K562 (cell line): ENCODE data around the gene HAUS1. TPM values are rescaled to one million over a fixed set of nuclear protein-coding genes. Genes with fewer than 3 reads are reported as not detected.
A peak's percentile ranks its signal among the peaks of the same experiment; 100 is the strongest.

Source experiments
- ARID4B ChIP-seq: sonication (generic); formaldehyde crosslinking; IDR thresholded peaks from 2 replicates; pipeline ENCODE4 v1.8.0; 2022; ENCODE audit warnings: mild to moderate bottlenecking, missing genetic modification reagents
- CREB1 ChIP-seq, 2 experiments: sonication (generic) in 1 of 2; formaldehyde crosslinking in 1 of 2; IDR thresholded peaks; 2 replicates each; pipeline versions ENCODE4 v1.6.1 to v1.8.0; 2012 to 2022; ENCODE audit warnings: inconsistent platforms in 1 of 2, mild to moderate bottlenecking in 1 of 2, missing genetic modification reagents in 1 of 2, moderate library complexity in 1 of 2
- EGR1 ChIP-seq: fragments of 450-650 bp; conservative IDR thresholded peaks from 2 replicates; pipeline ENCODE4 v1.6.1; 2017; ENCODE audit warnings: mild to moderate bottlenecking
- ETV1 ChIP-seq: fragments of 450-650 bp; conservative IDR thresholded peaks from 2 replicates; pipeline ENCODE4 v1.6.1; 2016; ENCODE audit warnings: missing genetic modification characterization, control low read depth, low read depth, missing compliant biosample characterization
- ETV5 ChIP-seq: sonication (generic); formaldehyde crosslinking; IDR thresholded peaks from 2 replicates; pipeline ENCODE4 v1.4.0; 2020; ENCODE audit warnings: low read depth, mild to moderate bottlenecking, missing genetic modification reagents
- KAT2B ChIP-seq: IDR thresholded peaks from one replicate; pipeline ENCODE4 v1.6.1; 2012; ENCODE audit warnings: low read depth, mild to moderate bottlenecking, control low read depth, inconsistent platforms, low read length, moderate library complexity
- KHSRP ChIP-seq: fragments of 450-650 bp; IDR thresholded peaks from 2 replicates; pipeline ENCODE4 v1.6.1; 2017
- LCOR ChIP-seq: sonication (generic); formaldehyde crosslinking; IDR thresholded peaks from 2 replicates; pipeline ENCODE4 v1.8.0; 2022; ENCODE audit warnings: mild to moderate bottlenecking, missing genetic modification reagents
- MBD2 ChIP-seq: sonication (generic); IDR thresholded peaks from 2 replicates; pipeline ENCODE4 v1.6.1; 2016; ENCODE audit warnings: low read depth, borderline replicate concordance
- MEF2D ChIP-seq: conservative IDR thresholded peaks from 2 replicates; pipeline ENCODE4 v1.6.1; 2016; ENCODE audit warnings: low read depth, missing genetic modification characterization, missing compliant biosample characterization
- MITF ChIP-seq: IDR thresholded peaks from 2 replicates; pipeline ENCODE4 v1.6.1; 2014; ENCODE audit warnings: antibody characterized with exemption
- MYNN ChIP-seq, 2 experiments: sonication (generic); formaldehyde crosslinking in 1 of 2; IDR thresholded peaks; 2 replicates each; pipeline versions ENCODE4 v1.5.0 to v1.6.1; 2016 to 2020; ENCODE audit warnings: antibody characterized with exemption in 1 of 2, missing genetic modification reagents in 1 of 2
- NCOA1 ChIP-seq: fragments of 450-650 bp; IDR thresholded peaks from 2 replicates; pipeline ENCODE4 v1.6.1; 2016; ENCODE audit warnings: low read depth
- SIN3B ChIP-seq: fragments of 450-650 bp; IDR thresholded peaks from 2 replicates; pipeline ENCODE4 v1.6.1; 2017; ENCODE audit warnings: low read depth, mild to moderate bottlenecking, moderate library complexity
- SMARCE1 ChIP-seq: fragments of 450-650 bp; IDR thresholded peaks from 2 replicates; pipeline ENCODE4 v1.7.1; 2016; ENCODE audit warnings: mild to moderate bottlenecking
- ZBTB11 ChIP-seq, 3 experiments: fragments of 200-800 bp in 1 of 3; fragments of 250-450 bp in 1 of 3; fragments of 450-650 bp in 1 of 3; sonication (Bioruptor Pico) in 1 of 3; sonication (Bioruptor generic) in 1 of 3; formaldehyde crosslinking in 1 of 3; IDR thresholded peaks; 2 replicates each; pipeline versions ENCODE4 v1.6.1 to v1.8.0; 2016 to 2022; ENCODE audit warnings: mild to moderate bottlenecking in 2 of 3, missing genetic modification characterization in 2 of 3, missing compliant biosample characterization in 1 of 3, moderate library complexity in 1 of 3
- ZNF408 ChIP-seq: fragments of 250-450 bp; sonication (Bioruptor Pico); IDR thresholded peaks from 2 replicates; pipeline ENCODE4 v1.4.0; 2020; ENCODE audit warnings: low read depth, mild to moderate bottlenecking, moderate library complexity
- ZNF76 ChIP-seq: fragments of 250-450 bp; sonication (Bioruptor Pico); IDR thresholded peaks from 2 replicates; pipeline ENCODE4 v1.4.0; 2020; ENCODE audit warnings: mild to moderate bottlenecking, moderate library complexity, borderline replicate concordance
- polyA plus RNA-seq, 8 experiments: library from polyadenylated mRNA; depleted of rRNA in 4 of 8; stranded (reverse) in 5 of 8; unstranded in 3 of 8; fragments of >200 nt; fragmentation: Nextera tagmentation in 2 of 8; fragmentation: Illumina TruSeq in 1 of 8; extraction: Ambion mirVana in 2 of 8; extraction: Trizol in 1 of 8; gene quantifications; 2 replicates each; pipeline versions ENCODE4 v1.2.1 to v1.2.3, GENCODE V29; 2011 to 2014; ENCODE audit warnings: inconsistent platforms in 1 of 8, missing spikeins in 1 of 8
- total RNA-seq, 7 experiments: library from RNA; depleted of rRNA in 6 of 7; stranded (reverse); fragments of >200 nt in 6 of 7; fragmentation: Illumina TruSeq in 2 of 7; extraction: Trizol in 2 of 7; gene quantifications; 2 replicates each; pipeline versions ENCODE4 v1.2.1 to v1.2.3, GENCODE V29; 2011 to 2021; ENCODE audit warnings: low replicate concordance in 1 of 7

HAUS1 gene
- total and polyA plus RNA-seq, 9 of the 15 experiments (the other 6 are each of a cell fraction or from before 2014, with no cell fraction given) = 45.6 to 135 (median 76.3) TPM

GRCh38 chr18:46152808-46153617, 48.8 kb downstream of the HAUS1 start (continued):
- no peak for TF ChIP-seq ARID4B (CRISPR knock-in tag)
- peak; percentile 72 for TF ChIP-seq EGR1
- TF ChIP-seq MEF2D (tag) = peak; percentile 72
- 0 out of 2 replicates have a peak, but pooled peaks have one; percentile 42 for TF ChIP-seq ETV5
- TF ChIP-seq ETV1 (tag) = peak; percentile 46; the same call in 1 of the 2 replicates
- TF ChIP-seq LCOR (CRISPR knock-in tag) = peak; percentile 64
- peak; percentile 61; the same call in 1 of the 2 replicates for TF ChIP-seq MYNN (IDR thresholded peaks at IDR 0.05)
- TF ChIP-seq MYNN (CRISPR knock-in tag; IDR thresholded peaks at IDR 0.05) = no peak
- TF ChIP-seq CREB1 (IDR thresholded peaks at IDR 0.05) = peak; percentile 78
- TF ChIP-seq CREB1 (CRISPR knock-in tag; IDR thresholded peaks at IDR 0.05) = 0 out of 2 replicates have a peak, but pooled peaks have one; percentile 25
- peak; percentile 78 for TF ChIP-seq MBD2
- no peak for TF ChIP-seq SIN3B
- peak; percentile 93 for TF ChIP-seq NCOA1
- peak; percentile 91 for TF ChIP-seq SMARCE1
- TF ChIP-seq MITF = peak; percentile 51; the same call in 1 of the 2 replicates
- no peak for TF ChIP-seq KAT2B
- 0 out of 2 replicates have a peak, but pooled peaks have one; percentile 33 for TF ChIP-seq ZNF76 (CRISPR knock-in tag)
- TF ChIP-seq ZNF408 (CRISPR knock-in tag) = no peak
- peak; percentile 80 for TF ChIP-seq KHSRP
- peak in 1 of 3 experiments; percentile 84; a peak in 2 of 6 replicates for TF ChIP-seq ZBTB11 (CRISPR knock-in tag; IDR thresholded peaks at IDR 0.05)
